DMS153 (cell line): ENCODE measurements around the gene SLC18A2.
A peak's percentile ranks its signal among the peaks of the same experiment; 100 is the strongest.
"Not testable (repeated sequence)": the region's sequence is repeated elsewhere in the genome, so short reads cannot be mapped to it uniquely, and the experiment has no call there.

Experiments
- DNase-seq: peaks from one replicate; lab custom pipeline; 2025; lab: John Stamatoyannopoulos, UW

SLC18A2 gene

GRCh38 chr10:117240621-117241529 lies at the start of gene SLC18A2:
Gene SLC18A2, plus strand, starts transcription at chr10:117241114. Its CDS starts 580 bp downstream, at chr10:117241694.
- DNase-seq, result no peak

- no peak for DNase-seq
These were observed 43.7 kb upstream of the SLC18A2 start, which contains the start of gene KCNK18 for GRCh38 chr10:117197189-117197588. Gene KCNK18, plus strand, starts transcription at chr10:117197489. Its CDS starts 0 bp downstream, at chr10:117197489.

GRCh38 chr10:117198088-117198487 lies 42.8 kb upstream of the SLC18A2 start:
- DNase-seq, result no peak

DNA sequence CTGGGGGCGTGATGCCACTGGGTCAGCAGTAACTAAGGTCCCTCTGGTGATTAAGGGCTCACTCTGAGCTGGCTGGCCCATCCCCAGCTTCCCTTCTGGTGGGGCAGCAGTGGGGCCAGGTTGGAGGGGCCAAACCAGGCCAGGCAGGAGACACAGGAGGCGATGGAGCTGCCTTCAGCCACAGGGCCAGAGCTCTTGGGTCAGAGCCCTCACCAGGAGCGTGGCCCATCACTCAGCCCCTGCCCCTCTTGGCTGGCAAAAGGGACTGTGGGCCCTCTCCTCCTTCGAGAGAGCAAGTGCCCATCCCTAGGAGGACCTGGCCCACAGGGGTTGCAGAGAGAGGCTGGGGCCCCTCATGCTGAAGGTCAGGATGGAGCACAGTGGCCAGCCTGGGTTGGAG lies 39.1 kb upstream of the SLC18A2 start:
- DNase-seq, result no peak

DNA sequence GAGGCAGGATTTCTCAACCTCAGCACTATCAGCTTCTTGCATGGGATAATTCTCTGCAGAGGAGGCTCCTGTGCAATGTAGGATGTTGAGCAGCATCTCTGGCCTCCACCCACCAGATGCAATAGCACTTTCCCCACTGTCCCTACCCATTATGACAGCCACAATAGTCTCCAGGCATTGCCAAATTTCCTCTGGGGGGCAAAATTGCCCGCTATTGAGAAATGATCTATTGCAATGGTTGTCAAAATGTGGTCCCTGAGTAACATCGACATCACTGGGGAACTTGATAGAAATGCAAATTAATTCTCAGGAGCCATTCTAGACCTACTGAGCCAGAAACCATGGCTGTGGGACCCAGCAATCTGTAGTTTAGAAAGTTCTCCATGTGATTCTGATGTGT lies 36.6 kb upstream of the SLC18A2 start:
- DNase-seq, result no peak

- DNase-seq, result no peak
These were observed 28.7 kb upstream of the SLC18A2 start for GRCh38 chr10:117212176-117212575.

DNA sequence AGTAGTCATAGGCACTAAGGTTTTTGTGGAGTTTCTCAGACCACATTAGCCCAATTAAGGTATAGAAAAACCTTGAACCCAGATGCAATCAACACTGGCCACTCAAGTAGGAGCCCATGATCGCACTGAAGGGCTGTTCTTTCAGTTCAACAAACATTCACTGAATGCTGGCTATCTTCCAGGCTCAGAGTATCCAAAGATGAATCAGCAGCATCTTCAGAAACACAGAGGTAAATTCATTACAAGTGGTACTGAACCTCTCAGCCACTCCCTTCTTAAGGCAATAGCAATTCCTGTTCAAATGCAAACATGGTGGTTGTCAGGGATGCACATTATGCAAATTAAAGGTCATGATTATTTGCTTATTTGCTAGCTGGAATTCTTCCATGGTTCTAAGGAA lies 26.5 kb upstream of the SLC18A2 start:
- DNase-seq, result no peak

GRCh38 chr10:117215079-117215478 lies 25.8 kb upstream of the SLC18A2 start:
- DNase-seq, result no peak

GRCh38 chr10:117216028-117216427 lies 24.9 kb upstream of the SLC18A2 start:
- no peak for DNase-seq

GRCh38 chr10:117216611-117217195 lies 24.2 kb upstream of the SLC18A2 start:
- DNase-seq, result peak; percentile 40

- no peak for DNase-seq
These were observed 23.6 kb upstream of the SLC18A2 start for GRCh38 chr10:117217196-117217761.

- DNase-seq, result no peak
These were observed 22.3 kb upstream of the SLC18A2 start for GRCh38 chr10:117218654-117219053.

- DNase-seq, result peak; percentile 92
These were observed 19.7 kb upstream of the SLC18A2 start for GRCh38 chr10:117221156-117221711.

DNA sequence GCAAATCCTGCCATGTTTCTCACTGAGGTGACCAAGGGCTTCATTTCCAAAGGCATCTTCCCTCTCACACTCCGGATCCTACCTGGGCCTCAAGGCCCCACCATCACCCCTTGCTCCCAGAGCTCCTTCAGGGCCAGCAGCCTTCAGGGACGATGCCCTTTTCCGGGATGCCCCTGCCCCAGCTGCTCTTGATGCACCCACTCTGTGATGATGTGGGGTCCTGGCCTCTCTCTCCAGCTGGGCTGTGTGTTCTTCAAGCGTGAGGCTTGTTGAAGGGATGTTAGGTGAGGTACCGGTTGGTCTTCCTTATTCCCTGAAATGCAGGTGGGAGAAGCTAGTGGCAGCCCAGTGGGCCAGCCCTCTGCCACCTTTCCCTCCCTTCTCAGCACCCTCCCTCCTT lies 18.4 kb upstream of the SLC18A2 start:
- no peak for DNase-seq

GRCh38 chr10:117222976-117223692 lies 17.8 kb upstream of the SLC18A2 start:
- DNase-seq, result peak; percentile 35

GRCh38 chr10:117223693-117224430 lies 17.1 kb upstream of the SLC18A2 start:
- no peak for DNase-seq

DNA sequence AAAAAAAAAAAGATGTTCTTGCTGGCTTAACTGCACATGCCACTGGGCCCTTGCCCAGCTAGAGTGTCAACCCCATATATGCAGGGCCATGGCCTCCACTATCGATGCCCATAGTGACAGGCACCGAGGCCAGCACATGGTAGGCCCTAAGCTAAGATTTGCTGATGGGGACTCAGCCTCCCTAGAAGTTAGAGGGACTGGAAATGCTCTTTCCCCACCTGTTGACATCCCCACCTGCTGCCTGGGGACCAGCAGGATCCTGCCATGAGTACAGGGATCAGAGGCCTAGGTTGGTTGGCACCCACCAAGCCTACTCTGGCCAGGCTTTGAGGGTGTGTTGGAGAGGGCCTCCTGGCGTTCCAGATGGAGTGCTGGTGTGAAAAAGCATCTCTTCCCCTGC lies 16.0 kb upstream of the SLC18A2 start:
- no peak for DNase-seq

GRCh38 chr10:117226813-117227451 lies 14.0 kb upstream of the SLC18A2 start:
- DNase-seq, result no peak

DNA sequence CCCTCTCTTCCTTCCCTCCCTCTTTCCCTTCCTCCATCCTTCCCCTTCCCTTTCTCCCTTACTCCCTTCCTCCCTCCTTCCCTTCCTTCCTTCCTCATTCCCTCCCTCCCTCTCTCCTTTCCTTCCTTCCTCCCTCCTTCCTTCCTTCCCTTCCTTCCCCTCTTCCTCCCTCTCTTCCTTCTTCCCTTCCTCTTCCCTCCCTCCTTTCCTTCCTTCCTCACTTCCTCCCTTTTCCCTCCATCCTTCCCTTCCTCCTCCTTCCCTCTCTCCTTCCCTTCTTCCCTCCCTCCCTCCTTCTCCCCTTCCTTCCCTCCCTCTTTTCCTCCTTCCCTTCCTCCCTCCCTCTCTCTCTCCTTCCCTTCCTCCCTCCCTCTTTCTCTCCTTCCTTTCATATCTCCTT lies 12.7 kb upstream of the SLC18A2 start:
- no peak for DNase-seq

DNA sequence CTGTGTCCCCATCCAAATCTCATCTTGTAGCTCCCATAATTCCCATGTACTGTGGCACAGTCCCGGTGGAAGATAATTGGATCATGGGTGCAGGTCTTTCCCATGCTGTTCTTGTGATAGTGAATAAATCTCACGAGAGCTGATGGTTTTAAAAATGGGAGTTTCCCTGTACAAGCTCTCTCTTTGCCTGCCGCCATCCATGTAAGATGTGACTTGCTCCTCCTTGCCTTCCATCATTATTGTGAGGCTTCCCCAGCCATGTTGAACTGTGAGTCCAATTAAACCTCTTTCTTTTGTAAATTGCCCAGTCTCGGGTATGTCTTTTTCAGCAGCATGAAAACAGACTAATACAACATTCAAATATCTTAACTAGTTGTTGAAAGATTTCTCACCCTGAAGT lies 10.8 kb upstream of the SLC18A2 start:
- DNase-seq, result not testable (repeated sequence)
